Pancreas (tissue), 10 donors: ENCODE results near the gene BPIFB6. TPM values are rescaled to one million over a fixed set of nuclear protein-coding genes. Genes with fewer than 3 reads are reported as not detected.

Source experiments
- ATAC-seq, 4 donors: fragments of 200-7000 bp; cut with Tn5 transposase; one replicate each; pipeline versions ENCODE4 v1.8.0 to v1.9.1; 2020; ENCODE audit warnings: mild to moderate bottlenecking in 4 of 4, moderate library complexity in 4 of 4
- DNase-seq, 6 donors: peaks; one replicate each; pipeline ENCODE4 v3.0.0-alpha.2; 2020
- FAIRE-seq: peaks from 2 replicates; lab custom pipeline; 2012; peaks lifted over from hg19 to GRCh38; lab: Jason Lieb, UNC
- H3K27ac ChIP-seq, 4 donors: fragments of 200-600 bp; sonication (generic); 1 replicate in 3 of 4; 2 replicates in 1 of 4; pipeline versions ENCODE4 v1.5.0 to v1.8.0; 2020
- H3K27me3 ChIP-seq, 4 donors: fragments of 200-600 bp; one replicate each; pipeline ENCODE4 v1.8.0; 2021
- H3K36me3 ChIP-seq, 3 donors: fragments of 200-600 bp; sonication (generic) in 1 of 3; one replicate each; pipeline versions ENCODE4 v1.5.0 to v1.8.0; 2020 to 2021
- H3K4me1 ChIP-seq, 3 donors: fragments of 200-600 bp; one replicate each; pipeline ENCODE4 v1.8.0; 2021
- H3K4me3 ChIP-seq, 4 donors: fragments of 200-600 bp; sonication (generic) in 2 of 4; one replicate each; pipeline versions ENCODE4 v1.5.0 to v1.8.0; 2020 to 2021
- H3K9me3 ChIP-seq, 4 donors: fragments of 200-600 bp; one replicate each; pipeline ENCODE4 v1.8.0; 2021
- WGBS, 2 donors: extraction: QIAGEN DNeasy Blood & Tissue Kit; methylation state at CpG; one replicate each; pipeline ENCODE4 v1.1.7; 2013; 5-methylcytosine and 5-hydroxymethylcytosine counted together
- intact Hi-C, 3 donors: fragments of 100-400 bp; cut with DNase I; formaldehyde crosslinking; loops; one replicate each; pipeline versions ENCODE4 v1.11.1 to v1.14.2; 2022
- polyA plus RNA-seq, 2 donors: library from polyadenylated mRNA; stranded (reverse); fragments of 200-250 nt; gene quantifications; one replicate each; pipeline ENCODE4 v1.2.3, GENCODE V29; 2013
- total RNA-seq, 6 donors: library from RNA; stranded (reverse); fragmentation: NEBNext Ultra II Directional in 4 of 6; extraction: Animal tissue kit (Norgen Biotek cat#: 25700) in 4 of 6; gene quantifications; one replicate each; pipeline versions ENCODE4 v1.2.1 to v1.2.4, GENCODE V29; 2021 to 2023
- TF ChIP-seq, protein P1 (sequence below), 4 donors: fragments of 200-600 bp; sonication (generic) in 3 of 4; IDR thresholded peaks; one replicate each; pipeline versions ENCODE4 v1.5.0 to v1.8.0; 2021; ENCODE audit warnings: antibody characterized with exemption in 4 of 4
- donor health status: healthy with polysubstance abuse.
- donor health status: DM: no; HTN: no; CAD: no; lungs with moderate emphysema.
- donor health status: DM: no; HTN: no; CAD: no.
- donor health status: control.
- donor health status: control.
- donor health status: Bipolar disorder and iron deficiency.
- donor health status: DM: yes; HTN: yes; CAD: no.
- donor health status: DM: no; HTN: no; CAD: no.
- donor health status: DM: no; HTN: no; CAD: no.
- donor health status: DM: yes; HTN: yes; CAD: no.

Gene BPIFB6
- total and polyA plus RNA-seq, 8 donors: not detected

GRCh38 chr20:33022694-33023438 lies 8.6 kb upstream of the BPIFB6 start:
- Histone ChIP-seq H3K27me3 (no peaks in the 10 kb centered on the region), H3K9me3 (no peaks in the 10 kb centered on the region), H3K36me3 (no peaks in the 10 kb centered on the region), H3K4me1 (no peaks in the 10 kb centered on the region), H3K4me3 (no peak overlapping the region), H3K27ac (no peak overlapping the region)
- no peak for ATAC-seq
- DNase-seq: no peak
- WGBS, 2 donors: 55 to 67% methylated on average over 7 of the region's 7 CpGs
- intact Hi-C loops: no loop called here
- FAIRE-seq: no peak
- TF ChIP-seq, protein P1, sequence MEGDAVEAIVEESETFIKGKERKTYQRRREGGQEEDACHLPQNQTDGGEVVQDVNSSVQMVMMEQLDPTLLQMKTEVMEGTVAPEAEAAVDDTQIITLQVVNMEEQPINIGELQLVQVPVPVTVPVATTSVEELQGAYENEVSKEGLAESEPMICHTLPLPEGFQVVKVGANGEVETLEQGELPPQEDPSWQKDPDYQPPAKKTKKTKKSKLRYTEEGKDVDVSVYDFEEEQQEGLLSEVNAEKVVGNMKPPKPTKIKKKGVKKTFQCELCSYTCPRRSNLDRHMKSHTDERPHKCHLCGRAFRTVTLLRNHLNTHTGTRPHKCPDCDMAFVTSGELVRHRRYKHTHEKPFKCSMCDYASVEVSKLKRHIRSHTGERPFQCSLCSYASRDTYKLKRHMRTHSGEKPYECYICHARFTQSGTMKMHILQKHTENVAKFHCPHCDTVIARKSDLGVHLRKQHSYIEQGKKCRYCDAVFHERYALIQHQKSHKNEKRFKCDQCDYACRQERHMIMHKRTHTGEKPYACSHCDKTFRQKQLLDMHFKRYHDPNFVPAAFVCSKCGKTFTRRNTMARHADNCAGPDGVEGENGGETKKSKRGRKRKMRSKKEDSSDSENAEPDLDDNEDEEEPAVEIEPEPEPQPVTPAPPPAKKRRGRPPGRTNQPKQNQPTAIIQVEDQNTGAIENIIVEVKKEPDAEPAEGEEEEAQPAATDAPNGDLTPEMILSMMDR (IDR thresholded peaks at IDR 0.05): no peak

GRCh38 chr20:33023439-33024242 lies 7.8 kb upstream of the BPIFB6 start:
- TF ChIP-seq, protein P1 (IDR thresholded peaks at IDR 0.05): no peak
- no peaks in the 10 kb centered on the region for H3K4me1 ChIP-seq
- whole genome bisulfite sequencing, 2 donors: 49 to 60% methylated on average over 6 of the region's 6 CpGs
- ATAC-seq (no peak), FAIRE-seq (no peak), DNase-seq (no peak)
- H3K27ac ChIP-seq: no peak overlapping the region
- no peaks in the 10 kb centered on the region for H3K27me3 ChIP-seq
- H3K4me3 ChIP-seq: no peak overlapping the region
- intact Hi-C loops: no loop called here
- H3K36me3 ChIP-seq: no peaks in the 10 kb centered on the region
- no peaks in the 10 kb centered on the region for H3K9me3 ChIP-seq

GRCh38 chr20:33024243-33024560 lies 7.2 kb upstream of the BPIFB6 start:
- Histone ChIP-seq H3K27me3 (no peaks in the 10 kb centered on the region), H3K36me3 (no peaks in the 10 kb centered on the region), H3K27ac (no peak overlapping the region), H3K4me1 (no peaks in the 10 kb centered on the region), H3K4me3 (no peak overlapping the region), H3K9me3 (no peaks in the 10 kb centered on the region)
- TF ChIP-seq, protein P1 (IDR thresholded peaks at IDR 0.05): no peak
- intact Hi-C loops: no loop called here
- ATAC-seq: no peak
- FAIRE-seq: no peak
- WGBS, 2 donors: 50 to 52% methylated on average over 1 of the region's 1 CpG
- no peak for DNase-seq

DNA sequence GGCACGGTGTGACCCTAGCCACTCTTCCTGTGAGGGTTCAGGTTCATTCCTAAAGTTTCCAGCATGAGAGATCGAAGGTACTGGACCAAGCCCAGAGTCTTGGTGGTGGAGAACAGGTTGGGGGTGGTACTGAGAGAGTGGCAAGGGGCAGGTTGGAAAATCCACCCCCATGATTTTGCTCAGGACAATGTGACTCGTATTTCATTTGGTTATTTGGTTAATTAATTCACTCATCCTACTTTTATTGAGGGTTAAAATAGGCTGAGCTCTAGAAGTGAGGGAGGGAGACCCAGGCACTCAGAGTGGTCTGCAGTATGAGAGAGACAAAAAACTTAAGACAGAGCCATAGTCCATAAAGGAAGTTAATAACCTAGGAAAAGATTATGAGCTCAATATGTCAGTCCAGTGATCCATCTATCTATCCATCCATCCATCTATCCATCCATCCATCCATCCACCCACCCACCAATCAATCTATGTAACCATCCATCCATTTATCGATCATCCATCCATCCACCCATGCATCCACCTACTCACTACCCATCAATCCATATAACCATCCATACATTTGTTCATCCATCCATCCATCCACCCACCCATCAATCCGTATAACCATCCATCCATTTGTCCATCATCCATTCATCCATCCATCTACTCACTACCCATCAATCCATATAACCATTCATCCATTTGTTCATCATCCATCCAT lies 6.7 kb upstream of the BPIFB6 start:
- Histone ChIP-seq H3K36me3 (no peaks in the 10 kb centered on the region), H3K27me3 (no peaks in the 10 kb centered on the region), H3K9me3 (no peaks in the 10 kb centered on the region), H3K27ac (no peak overlapping the region), H3K4me1 (no peaks in the 10 kb centered on the region), H3K4me3 (no peak overlapping the region)
- WGBS, 2 donors: 45 to 54% methylated on average over 5 of the region's 5 CpGs
- DNase-seq (no peak), ATAC-seq (no peak), FAIRE-seq (no peak)
- intact Hi-C loops: no loop called here
- TF ChIP-seq, protein P1 (IDR thresholded peaks at IDR 0.05): no peak
